ENCODE measurements around the gene MICAL3.

DNA sequence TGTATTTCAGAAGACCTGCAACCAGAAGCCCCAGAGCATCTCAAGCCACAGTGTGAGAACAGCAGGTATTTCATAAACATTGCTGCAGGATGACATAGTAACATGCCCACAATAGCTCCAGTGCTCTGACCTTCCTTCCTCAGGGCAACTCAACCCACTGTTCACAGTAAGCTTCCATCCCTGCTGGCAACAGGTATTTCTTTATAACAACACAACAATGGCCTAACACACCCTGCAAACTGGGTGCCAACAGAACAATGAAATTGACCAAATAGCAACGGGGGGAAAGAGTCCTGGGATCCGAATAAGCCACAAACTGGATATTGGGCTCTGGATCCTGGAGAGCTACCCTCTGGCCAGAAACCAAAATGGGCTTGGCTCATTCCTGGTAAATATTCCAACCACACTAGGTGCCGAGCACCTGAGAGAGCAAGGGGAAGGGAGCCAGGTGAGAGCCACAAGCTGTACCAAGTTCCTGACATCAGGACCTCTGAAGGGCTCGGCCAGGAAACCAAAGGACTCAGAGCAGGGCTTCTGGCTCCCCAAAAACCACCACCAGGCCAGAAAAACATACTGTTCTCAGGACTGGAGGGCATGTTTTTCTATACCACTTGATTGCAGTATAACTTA is 99.5 kb downstream of the MICAL3 start:
- TF ChIP-seq CTCF (IDR thresholded peaks at IDR 0.05) (no peak), POLR2A (IDR thresholded peaks at IDR 0.05) (no peak), EP300 (IDR thresholded peaks at IDR 0.05) (no peak)

All from tibial nerve (tissue), 4 donors.